ENCODE data around the gene KLHDC7B.

The KLHDC7B gene

GRCh38 chr22:50545522-50546325 lies at the start of gene KLHDC7B:
TSS of gene KLHDC7B (plus strand) at chr22:50545899. CDS start at chr22:50546244, 345 bp downstream.
- DNase-seq, result no peak

DNA sequence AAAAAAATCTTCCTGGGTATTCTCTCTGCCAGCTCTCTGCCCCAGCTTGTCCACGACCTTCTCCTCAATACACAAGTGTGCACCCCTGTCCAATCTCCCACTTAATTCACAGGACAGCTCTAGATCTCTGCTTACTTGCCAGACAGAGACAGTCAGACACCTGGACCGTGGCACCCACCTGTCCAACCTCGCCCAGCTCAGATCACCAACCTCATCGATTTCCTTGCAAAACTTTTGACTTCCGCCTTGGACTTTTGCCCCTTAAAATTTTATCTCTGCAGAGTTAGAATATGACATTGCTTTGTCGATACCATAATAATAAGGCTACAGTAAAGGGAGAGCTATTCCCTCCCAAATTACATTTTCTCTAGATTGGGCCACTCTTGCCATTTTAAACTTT lies 48.6 kb upstream of the KLHDC7B start:
- DNase-seq, result no peak

- peak in 32 of 51 donors; percentile 8 to 65 (median 33) for DNase-seq
These were observed 47.3 kb upstream of the KLHDC7B start for GRCh38 chr22:50498322-50498890.

DNA sequence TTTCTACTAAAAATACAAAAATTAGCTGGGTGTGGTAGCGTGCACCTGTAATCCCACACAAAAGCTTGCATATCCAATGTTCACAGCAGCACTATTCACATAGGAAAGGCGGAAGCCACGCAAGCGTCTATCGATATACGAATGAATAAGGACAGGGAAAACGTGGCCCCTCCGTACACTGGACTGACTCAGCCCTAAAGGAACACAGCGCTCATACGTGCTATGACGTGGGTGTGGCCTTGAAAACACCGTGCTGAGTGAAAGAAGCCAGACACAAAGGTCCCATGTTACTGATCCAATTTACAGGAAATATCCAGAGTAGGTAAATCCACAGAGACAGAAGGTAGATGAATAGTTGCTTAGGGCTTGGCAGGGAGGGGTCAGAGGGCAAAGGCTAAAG lies 45.2 kb upstream of the KLHDC7B start:
- DNase-seq, result no peak

DNA sequence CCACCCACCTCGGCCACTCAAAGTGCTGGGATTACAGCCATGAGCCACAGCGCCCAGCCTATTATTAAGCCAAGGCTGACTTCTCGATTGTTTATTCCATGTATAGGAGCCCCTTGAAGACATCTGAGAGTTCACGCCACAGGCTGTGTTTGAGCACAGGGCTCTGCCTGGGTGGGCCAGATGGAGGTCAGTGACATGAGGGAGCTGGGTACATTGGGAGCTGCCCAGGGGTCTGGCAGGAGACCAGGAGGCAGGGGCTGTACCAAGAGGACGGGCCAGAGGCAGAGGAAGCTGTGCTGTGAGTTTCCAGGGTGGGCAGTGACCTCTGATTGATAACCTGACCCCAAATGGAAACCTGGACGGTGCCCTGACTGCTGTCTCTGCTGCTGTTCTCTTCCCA lies 43.6 kb upstream of the KLHDC7B start:
- no peak for DNase-seq

- DNase-seq, result no peak
These were observed 42.8 kb upstream of the KLHDC7B start for GRCh38 chr22:50502628-50503474.

GRCh38 chr22:50503475-50504145 lies 42.1 kb upstream of the KLHDC7B start:
- DNase-seq, result no peak

- DNase-seq, result no peak
These were observed 41.1 kb upstream of the KLHDC7B start for GRCh38 chr22:50504369-50505211.

- DNase-seq, result no peak
These were observed 40.4 kb upstream of the KLHDC7B start for GRCh38 chr22:50505276-50505775.

- no peak for DNase-seq
These were observed 39.7 kb upstream of the KLHDC7B start for GRCh38 chr22:50505776-50506610.

- DNase-seq, result no peak
These were observed 38.9 kb upstream of the KLHDC7B start for GRCh38 chr22:50506611-50507420.

DNA sequence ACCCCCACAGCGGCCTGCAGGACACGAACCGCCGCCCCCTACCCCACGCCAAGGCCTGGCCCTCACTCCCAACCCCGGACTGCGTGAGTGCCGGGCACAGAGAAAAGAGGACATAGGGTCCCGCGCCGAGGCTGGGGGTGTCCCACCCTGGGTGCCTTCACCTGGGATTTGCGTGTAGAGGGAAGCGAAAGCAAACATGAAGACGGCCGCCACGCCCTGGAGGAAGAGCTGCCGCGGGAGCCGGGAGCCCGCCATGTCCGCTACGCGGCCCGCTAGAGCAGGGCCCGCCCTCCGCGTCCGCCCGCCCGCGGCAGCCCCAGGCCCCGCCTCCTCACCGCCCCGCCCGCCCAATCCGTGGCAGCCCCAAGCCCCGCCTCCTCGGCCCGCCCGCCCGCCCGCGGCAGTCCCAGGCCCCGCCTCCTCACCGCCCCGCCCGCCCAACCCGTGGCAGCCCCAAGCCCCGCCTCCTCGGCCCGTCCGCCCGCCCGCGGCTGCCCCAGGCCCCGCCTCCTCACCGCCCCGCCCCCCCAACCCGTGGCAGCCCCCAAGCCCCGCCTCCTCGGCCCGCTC lies 38.2 kb upstream of the KLHDC7B start, which contains the start of gene LMF2:
TSS of gene LMF2 (minus strand) at position 282 of the 570 bp plus-strand sequence. CDS start at position 255, 27 bp downstream.
- DNase-seq, result peak in 35 of 51 donors; percentile 94 to 100 (median 99)

GRCh38 chr22:50507991-50508884 lies 37.5 kb upstream of the KLHDC7B start, which contains the start of gene NCAPH2:
TSS of gene NCAPH2 (plus strand) at chr22:50508224. CDS start at chr22:50508338, 114 bp downstream.
- DNase-seq, result peak in 45 of 51 donors; percentile 61 to 100 (median 99)

DNA sequence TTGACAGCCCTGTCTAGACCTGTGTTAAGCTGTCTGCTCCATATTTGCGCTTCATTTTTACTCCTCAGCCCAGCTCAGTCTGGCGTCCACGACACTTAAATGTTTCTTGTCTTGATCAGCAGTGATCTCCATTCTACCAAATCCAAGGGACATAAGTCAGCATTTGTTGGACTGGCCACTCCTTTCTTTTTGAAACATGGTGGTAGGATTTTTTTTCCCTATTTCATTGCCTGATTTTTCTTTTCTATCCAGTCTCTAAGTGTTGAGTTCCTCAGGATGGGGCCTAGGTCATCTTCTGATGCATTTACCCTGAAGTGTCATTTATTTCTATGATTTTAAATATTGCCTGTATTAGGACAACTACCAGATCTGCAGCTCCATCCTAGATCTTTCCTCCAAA lies 36.8 kb upstream of the KLHDC7B start:
- DNase-seq, result no peak

GRCh38 chr22:50513175-50513574 lies 32.5 kb upstream of the KLHDC7B start:
- no peak for DNase-seq

- DNase-seq, result no peak
These were observed 29.6 kb upstream of the KLHDC7B start for GRCh38 chr22:50516068-50516467.

GRCh38 chr22:50516891-50517290 lies 28.8 kb upstream of the KLHDC7B start:
- DNase-seq, result no peak

All from hypothalamus (tissue), 51 donors.